GM18870 (cell line): Measurements from ENCODE around the gene ZNF550.
A peak's percentile ranks its signal among the peaks of the same experiment; 100 is the strongest.
"Not testable (repeated sequence)": the region's sequence is repeated elsewhere in the genome, so short reads cannot be mapped to it uniquely, and the experiment has no call there.

Source experiments
- ATAC-seq: cut with Tn5 transposase; IDR thresholded peaks from one replicate; pipeline ENCODE4 v1.9.1; 2021; ENCODE audit warnings: moderate library complexity; ENCODE audit not compliant: unreplicated experiment

The ZNF550 gene

GRCh38 chr19:57537953-57538547 is 21.6 kb downstream of the ZNF550 start:
- ATAC-seq: no peak

- ATAC-seq: peak; percentile 97
Observed at GRCh38 chr19:57527136-57527881, 32.4 kb downstream of the ZNF550 start, which contains the start of gene ZNF549. ZNF549 (plus strand) TSS chr19:57527356; CDS start chr19:57527574, 218 bp downstream.

GRCh38 chr19:57518021-57518420 is 41.6 kb downstream of the ZNF550 start:
- not testable (repeated sequence) for ATAC-seq

GRCh38 chr19:57515255-57515654 is 44.4 kb downstream of the ZNF550 start:
- no peak for ATAC-seq

GRCh38 chr19:57512845-57513244 is 46.8 kb downstream of the ZNF550 start:
- no peak for ATAC-seq

- no peak for ATAC-seq
Observed at GRCh38 chr19:57511484-57511883, 48.2 kb downstream of the ZNF550 start.

- no peak for ATAC-seq
Observed at GRCh38 chr19:57506163-57506562, 53.5 kb downstream of the ZNF550 start.

- ATAC-seq: not testable (repeated sequence)
Observed at GRCh38 chr19:57500400-57500799, 59.3 kb downstream of the ZNF550 start.

GRCh38 chr19:57499680-57500395 is 59.8 kb downstream of the ZNF550 start, which contains the start of gene ZNF773:
ZNF773 (plus strand) TSS chr19:57499938; CDS start chr19:57500081, 143 bp downstream.
- peak; percentile 93 for ATAC-seq

- not testable (repeated sequence) for ATAC-seq
Observed at GRCh38 chr19:57499332-57499679, 60.4 kb downstream of the ZNF550 start.

GRCh38 chr19:57488299-57488644 is 71.4 kb downstream of the ZNF550 start:
- not testable (repeated sequence) for ATAC-seq

GRCh38 chr19:57487477-57488298 is 72.0 kb downstream of the ZNF550 start, which contains the start of gene ZNF419:
ZNF419 (plus strand) TSS chr19:57487750; CDS start chr19:57487951, 201 bp downstream.
- ATAC-seq: peak; percentile 81
